ENCODE measurements around the gene INTS11. TPM values are rescaled to one million over a fixed set of nuclear protein-coding genes. Genes with fewer than 3 reads are reported as not detected.

INTS11 gene
- total and polyA plus RNA-seq, 9 of the 15 experiments (the other 6 are each of a cell fraction or from before 2014, with no cell fraction given) = 3.6 to 183 (median 110) TPM

- TF ChIP-seq CEBPB (tag; IDR thresholded peaks at IDR 0.05) (no peak), CREBBP (IDR thresholded peaks at IDR 0.05; ENCODE audit: low read depth, low read length) (no peak), KLF10 (CRISPR knock-in tag; IDR thresholded peaks at IDR 0.05) (no peak), KDM2B (CRISPR knock-in tag; IDR thresholded peaks at IDR 0.05) (no peak), PRDM10 (IDR thresholded peaks at IDR 0.05; ENCODE audit: partially characterized antibody) (no peak), MXI1 (IDR thresholded peaks at IDR 0.05; ENCODE audit: low read depth, low read length) (no peak), SMARCC2 (IDR thresholded peaks at IDR 0.05; ENCODE audit: low read depth) (no peak), RFX1 (IDR thresholded peaks at IDR 0.05) (no peak), MCM5 (IDR thresholded peaks at IDR 0.05; ENCODE audit: low read depth) (no peak), BHLHE40 (IDR thresholded peaks at IDR 0.05; ENCODE audit: low read length) (no peak), RFX7 (CRISPR knock-in tag; IDR thresholded peaks at IDR 0.05) (no peak), FOSL1 (tag; conservative IDR thresholded peaks at IDR 0.05) (no peak), RCOR1 (IDR thresholded peaks at IDR 0.05; ENCODE audit: borderline replicate concordance in 1 of 2, low read depth in 2 of 2, low read length in 2 of 2) (no peak), CREB1 (IDR thresholded peaks at IDR 0.05) (peak; percentile 17; the same call in 1 of the 2 replicates), CREB1 (CRISPR knock-in tag; IDR thresholded peaks at IDR 0.05) (no peak), HNRNPK (IDR thresholded peaks at IDR 0.05; ENCODE audit: low read depth, low read length, poor library complexity, severe bottlenecking) (peak; percentile 60), RBM25 (IDR thresholded peaks at IDR 0.05; ENCODE audit: low read depth, low read length, severe bottlenecking) (no peak), HBP1 (CRISPR knock-in tag; IDR thresholded peaks at IDR 0.05) (no peak)
- TF ChIP-seq, protein P1, sequence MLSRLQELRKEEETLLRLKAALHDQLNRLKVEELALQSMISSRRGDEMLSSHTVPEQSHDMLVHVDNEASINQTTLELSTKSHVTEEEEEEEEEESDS (CRISPR knock-in tag; IDR thresholded peaks at IDR 0.05) = no peak
- TF ChIP-seq, protein P2, sequence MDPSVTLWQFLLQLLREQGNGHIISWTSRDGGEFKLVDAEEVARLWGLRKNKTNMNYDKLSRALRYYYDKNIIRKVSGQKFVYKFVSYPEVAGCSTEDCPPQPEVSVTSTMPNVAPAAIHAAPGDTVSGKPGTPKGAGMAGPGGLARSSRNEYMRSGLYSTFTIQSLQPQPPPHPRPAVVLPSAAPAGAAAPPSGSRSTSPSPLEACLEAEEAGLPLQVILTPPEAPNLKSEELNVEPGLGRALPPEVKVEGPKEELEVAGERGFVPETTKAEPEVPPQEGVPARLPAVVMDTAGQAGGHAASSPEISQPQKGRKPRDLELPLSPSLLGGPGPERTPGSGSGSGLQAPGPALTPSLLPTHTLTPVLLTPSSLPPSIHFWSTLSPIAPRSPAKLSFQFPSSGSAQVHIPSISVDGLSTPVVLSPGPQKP (CRISPR knock-in tag; IDR thresholded peaks at IDR 0.05) = no peak
- TF ChIP-seq, protein P3, sequence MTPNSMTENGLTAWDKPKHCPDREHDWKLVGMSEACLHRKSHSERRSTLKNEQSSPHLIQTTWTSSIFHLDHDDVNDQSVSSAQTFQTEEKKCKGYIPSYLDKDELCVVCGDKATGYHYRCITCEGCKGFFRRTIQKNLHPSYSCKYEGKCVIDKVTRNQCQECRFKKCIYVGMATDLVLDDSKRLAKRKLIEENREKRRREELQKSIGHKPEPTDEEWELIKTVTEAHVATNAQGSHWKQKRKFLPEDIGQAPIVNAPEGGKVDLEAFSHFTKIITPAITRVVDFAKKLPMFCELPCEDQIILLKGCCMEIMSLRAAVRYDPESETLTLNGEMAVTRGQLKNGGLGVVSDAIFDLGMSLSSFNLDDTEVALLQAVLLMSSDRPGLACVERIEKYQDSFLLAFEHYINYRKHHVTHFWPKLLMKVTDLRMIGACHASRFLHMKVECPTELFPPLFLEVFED (CRISPR knock-in tag; conservative IDR thresholded peaks at IDR 0.05) = no peak
Observed at GRCh38 chr1:1293263-1294249, 30.9 kb downstream of the INTS11 start (continued).

Data from K562 (cell line).